Activated T-helper 17 cell treated with anti-CD3 and anti-CD28 coated beads, Interleukin-2, amount 50 U/mL, for 72 hours (primary cell): Measurements from ENCODE around the gene HSPA1L. TPM values are rescaled to one million over a fixed set of nuclear protein-coding genes. Genes with fewer than 3 reads are reported as not detected.
"Not testable (repeated sequence)": the region's sequence is repeated elsewhere in the genome, so short reads cannot be mapped to it uniquely, and the experiment has no call there.

ENCODE experiments used
- ATAC-seq: fragments of 150-1000 bp; cut with Tn5 transposase; replicated peaks from 2 replicates; pipeline ENCODE4 v1.10.0; 2021; ENCODE audit warnings: mild to moderate bottlenecking, moderate library complexity
- H3K27ac Mint-ChIP-seq: one replicate; pipeline ENCODE4 v1.8.0; 2022; ENCODE audit warnings: mixed read lengths
- H3K27me3 Mint-ChIP-seq: one replicate; pipeline ENCODE4 v1.8.0; 2022; ENCODE audit warnings: mixed read lengths
- H3K36me3 Mint-ChIP-seq: one replicate; pipeline ENCODE4 v1.8.0; 2022; ENCODE audit warnings: low read depth, mild to moderate bottlenecking, mixed read lengths
- H3K4me1 Mint-ChIP-seq: one replicate; pipeline ENCODE4 v1.8.0; 2022; ENCODE audit warnings: mixed read lengths
- H3K4me3 Mint-ChIP-seq: one replicate; pipeline ENCODE4 v1.8.0; 2022; ENCODE audit warnings: mild to moderate bottlenecking, mixed read lengths
- H3K9me3 Mint-ChIP-seq: one replicate; pipeline ENCODE4 v1.8.0; 2022; ENCODE audit warnings: mixed read lengths
- total RNA-seq, 2 donors: library from RNA; stranded (reverse); gene quantifications; one replicate each; pipeline ENCODE4 v1.2.3, GENCODE V29; 2022

Gene HSPA1L
- total RNA-seq, 2 donors from 2014 or later, result 2.7 to 2.9 TPM

DNA sequence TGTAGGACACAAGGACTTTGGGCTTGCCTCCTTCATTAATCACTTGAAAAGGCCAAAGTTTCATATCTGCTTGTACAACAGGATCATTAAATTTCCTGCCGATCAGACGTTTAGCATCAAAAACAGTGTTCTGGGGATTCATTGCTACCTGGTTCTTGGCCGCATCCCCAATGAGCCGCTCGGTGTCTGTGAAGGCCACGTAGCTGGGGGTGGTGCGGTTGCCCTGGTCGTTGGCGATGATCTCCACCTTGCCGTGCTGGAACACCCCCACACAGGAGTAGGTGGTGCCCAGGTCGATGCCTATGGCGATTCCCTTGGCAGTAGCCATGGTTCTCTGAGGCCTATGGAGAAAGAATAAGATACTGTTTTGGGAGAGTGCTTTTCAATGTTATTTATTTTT is 3.4 kb downstream of the HSPA1L start:
- Mint-ChIP-seq H3K27ac (peak overlapping the region; percentile 99), H3K4me3 (peak overlapping the region; percentile 92), H3K27me3 (no peaks in the 10 kb centered on the region), H3K9me3 (no peaks in the 10 kb centered on the region), H3K4me1 (peaks cover 13% of the 10 kb centered on the region), H3K36me3 (peaks cover 31% of the 10 kb centered on the region)
- no peak for ATAC-seq

DNA sequence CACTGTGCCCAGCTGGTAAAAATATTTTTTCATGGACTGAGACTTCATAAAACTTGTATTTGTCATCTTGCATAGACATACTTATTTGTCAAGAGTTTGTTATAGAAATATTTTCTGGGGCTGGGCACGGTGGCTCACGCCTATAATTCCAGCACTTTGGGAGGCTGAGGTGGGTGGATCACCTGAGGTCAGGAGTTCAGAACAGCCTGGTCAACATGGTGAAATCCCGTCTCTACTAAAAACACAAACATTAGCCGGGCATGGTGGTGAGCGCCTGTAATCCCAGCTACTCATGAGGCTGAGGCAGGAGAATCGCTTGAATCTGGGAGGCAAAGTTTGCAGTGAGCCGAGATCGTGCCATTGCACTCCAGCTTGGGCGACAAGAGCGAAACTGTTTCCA is 6.5 kb downstream of the HSPA1L start:
- peaks cover 13% of the 10 kb centered on the region for H3K4me1 Mint-ChIP-seq
- peaks cover 51% of the 10 kb centered on the region for H3K36me3 Mint-ChIP-seq
- not testable (repeated sequence) for H3K4me3 Mint-ChIP-seq, H3K27ac Mint-ChIP-seq, H3K27me3 Mint-ChIP-seq, ATAC-seq, H3K9me3 Mint-ChIP-seq

DNA sequence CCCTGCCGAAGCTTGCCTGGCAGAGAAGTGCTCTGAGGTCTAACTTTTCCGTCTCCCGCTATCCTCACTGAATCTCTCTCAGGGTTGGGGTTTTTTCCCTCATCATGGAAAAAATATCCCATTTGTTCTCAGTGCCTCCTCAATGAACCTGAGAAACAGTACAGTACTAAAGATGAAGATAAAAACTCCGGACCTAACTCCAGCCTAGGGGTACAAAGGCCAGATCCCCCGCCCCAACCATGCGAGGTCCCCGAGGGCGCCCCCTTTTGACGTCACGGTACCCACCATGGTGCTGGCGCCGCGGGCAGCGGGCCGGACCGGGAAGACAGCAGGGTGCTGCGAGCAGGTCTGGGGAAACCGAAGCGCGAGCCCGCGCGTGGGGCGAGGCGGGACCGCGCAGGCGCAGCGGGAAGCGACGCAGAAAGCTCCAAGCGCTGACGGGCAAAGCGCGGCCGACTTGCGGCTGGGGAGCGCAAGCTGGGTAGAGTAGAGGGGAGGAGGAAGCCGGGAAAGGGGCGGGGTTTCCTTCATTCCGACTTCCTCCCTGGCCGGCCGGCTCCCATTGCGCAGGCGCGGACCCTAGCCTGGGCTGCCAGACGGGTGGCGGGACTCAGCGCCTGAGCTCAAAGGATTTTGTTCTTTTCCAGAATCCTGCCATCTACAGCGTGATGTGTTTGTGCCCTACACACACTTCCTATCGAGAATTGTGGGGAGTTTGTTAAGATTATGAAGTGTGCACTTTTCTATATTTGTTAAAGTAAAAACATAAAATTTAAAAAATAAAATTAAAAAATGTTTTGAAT is 8.4 kb downstream of the HSPA1L start, which contains the start of gene LSM2:
Gene LSM2, minus strand, starts transcription at position 497 of the 803 bp plus-strand sequence. Its CDS starts 209 bp downstream, at position 288.
- Mint-ChIP-seq H3K9me3 (no peaks in the 10 kb centered on the region), H3K4me3 (peak within 1 kb of the TSS; percentile 92), H3K36me3 (peaks cover 55% of the 10 kb centered on the region), H3K4me1 (peaks cover 3% of the 10 kb centered on the region), H3K27ac (peak within 1 kb of the TSS; percentile 91), H3K27me3 (no peaks in the 10 kb centered on the region)
- ATAC-seq, result peak; percentile 99

DNA sequence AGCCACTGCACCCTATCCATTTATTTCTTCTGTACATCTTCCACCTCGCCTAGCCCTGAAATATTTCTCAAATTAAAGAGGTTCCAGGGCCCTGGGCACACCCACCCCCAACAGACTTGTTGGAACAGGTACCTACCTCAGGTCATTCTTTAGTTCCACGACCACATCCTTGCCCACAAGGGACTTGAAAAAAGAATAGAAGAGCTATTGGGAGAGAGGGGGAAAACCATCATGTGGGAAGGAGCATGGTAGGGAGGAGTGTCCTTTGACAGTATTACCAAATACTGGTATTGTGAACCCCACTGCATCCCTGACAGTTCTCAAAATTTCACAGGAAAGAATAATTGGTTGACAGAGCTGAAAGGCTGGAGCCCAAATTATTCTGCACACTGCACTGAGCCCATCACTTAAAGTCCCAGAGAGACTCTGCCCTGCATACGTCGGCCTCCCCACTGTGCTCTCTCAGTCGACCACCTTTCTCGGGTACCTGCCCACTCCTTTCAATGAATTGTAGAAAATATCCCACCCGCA is 9.1 kb downstream of the HSPA1L start:
- Mint-ChIP-seq H3K36me3 (peaks cover 62% of the 10 kb centered on the region), H3K4me1 (peaks cover 3% of the 10 kb centered on the region), H3K4me3 (peak overlapping the region; percentile 92), H3K27me3 (no peaks in the 10 kb centered on the region), H3K9me3 (no peaks in the 10 kb centered on the region), H3K27ac (peak overlapping the region; percentile 91)
- peak; percentile 15 for ATAC-seq

DNA sequence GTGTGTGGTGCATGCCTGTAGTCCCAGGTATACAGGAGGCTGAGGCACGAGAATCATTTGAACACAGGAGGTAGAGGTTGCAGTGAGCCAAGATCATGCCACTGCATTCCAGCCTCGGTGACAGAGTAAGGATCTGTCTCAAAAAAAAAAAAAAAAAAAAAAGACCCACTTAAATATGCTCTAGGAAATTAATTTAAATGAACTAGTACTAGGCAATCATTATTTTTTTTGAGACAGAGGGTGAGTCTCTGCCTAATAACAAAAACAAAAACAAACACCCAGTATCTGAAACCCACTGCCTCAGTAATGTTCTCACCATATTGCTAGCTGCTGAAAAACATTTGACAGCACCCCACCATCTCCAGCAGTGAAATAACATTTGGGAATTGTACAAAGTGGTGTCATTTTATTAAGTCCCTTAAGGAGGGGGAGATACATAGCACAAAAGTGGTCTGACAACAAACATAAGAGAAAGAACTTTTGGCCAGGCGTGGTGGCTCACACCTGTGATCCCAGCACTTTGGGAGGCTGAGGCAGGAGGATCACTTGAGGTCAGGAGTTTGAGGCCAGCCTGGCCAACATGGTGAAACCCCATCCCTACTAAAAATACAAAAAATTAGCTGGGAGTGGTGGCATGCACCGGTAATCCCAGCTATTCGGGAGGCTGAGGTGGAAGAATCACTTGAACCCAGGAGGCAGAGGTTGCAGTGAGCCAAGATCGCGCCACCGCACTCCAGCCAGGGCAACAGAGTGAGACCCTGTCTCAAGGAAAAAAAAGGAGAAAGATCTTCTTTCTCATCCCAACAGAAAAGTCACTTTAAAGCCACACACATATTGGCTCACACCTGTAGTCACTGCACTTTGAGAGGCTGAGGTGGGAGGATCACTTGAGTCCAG is 13.8 kb downstream of the HSPA1L start:
- ATAC-seq, H3K27me3 Mint-ChIP-seq, H3K4me1 Mint-ChIP-seq, H3K9me3 Mint-ChIP-seq, H3K4me3 Mint-ChIP-seq, H3K27ac Mint-ChIP-seq: not testable (repeated sequence)
- peaks cover 88% of the 10 kb centered on the region for H3K36me3 Mint-ChIP-seq

DNA sequence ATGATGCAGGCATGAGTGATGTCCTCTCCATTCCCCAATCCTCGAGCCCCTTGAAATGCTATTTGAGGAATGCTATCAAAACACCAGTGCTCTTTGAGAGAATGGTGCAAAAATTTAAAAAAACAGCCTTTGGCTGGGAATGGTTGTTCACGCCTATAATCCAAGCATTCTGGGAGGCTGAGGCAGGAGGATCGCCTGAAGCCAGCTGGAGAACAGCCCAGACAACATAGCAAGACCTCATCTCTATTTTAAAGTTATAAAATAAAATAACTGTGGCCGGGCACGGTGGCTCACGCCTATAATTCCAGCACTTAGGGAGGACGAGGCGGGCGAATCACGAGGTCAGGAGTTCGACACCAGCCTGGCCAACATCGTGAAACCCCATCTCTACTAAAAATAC is 15.3 kb downstream of the HSPA1L start:
- H3K27ac Mint-ChIP-seq, result no peak overlapping the region
- peaks cover 82% of the 10 kb centered on the region for H3K36me3 Mint-ChIP-seq
- no peak for ATAC-seq
- H3K4me1 Mint-ChIP-seq, result peaks cover 9% of the 10 kb centered on the region
- no peak overlapping the region for H3K4me3 Mint-ChIP-seq
- no peaks in the 10 kb centered on the region for H3K27me3 Mint-ChIP-seq
- no peaks in the 10 kb centered on the region for H3K9me3 Mint-ChIP-seq

DNA sequence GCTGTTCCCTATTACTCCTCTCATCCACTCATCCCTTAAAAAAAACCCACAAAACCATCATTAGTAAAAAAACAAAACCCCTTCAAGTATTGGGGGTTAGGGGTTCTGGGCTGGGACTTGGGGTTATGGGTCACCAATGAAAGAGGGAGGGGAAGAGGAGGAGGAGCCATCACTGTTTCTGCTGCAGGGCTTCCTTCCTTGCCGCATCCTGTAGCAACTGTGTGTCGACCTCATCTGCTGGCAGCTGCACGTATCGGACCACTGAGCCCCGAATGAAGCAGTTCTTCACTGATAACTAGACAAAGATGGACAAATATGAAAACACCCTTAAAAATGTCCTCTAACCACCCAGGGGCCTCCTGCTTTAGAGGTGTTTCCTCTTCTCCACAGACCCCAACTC is 17.5 kb downstream of the HSPA1L start:
- no peaks in the 10 kb centered on the region for H3K9me3 Mint-ChIP-seq
- H3K4me3 Mint-ChIP-seq, result peak overlapping the region; percentile 72
- peaks cover 76% of the 10 kb centered on the region for H3K36me3 Mint-ChIP-seq
- no peaks in the 10 kb centered on the region for H3K27me3 Mint-ChIP-seq
- peaks cover 20% of the 10 kb centered on the region for H3K4me1 Mint-ChIP-seq
- no peak for ATAC-seq
- peak overlapping the region; percentile 71 for H3K27ac Mint-ChIP-seq

DNA sequence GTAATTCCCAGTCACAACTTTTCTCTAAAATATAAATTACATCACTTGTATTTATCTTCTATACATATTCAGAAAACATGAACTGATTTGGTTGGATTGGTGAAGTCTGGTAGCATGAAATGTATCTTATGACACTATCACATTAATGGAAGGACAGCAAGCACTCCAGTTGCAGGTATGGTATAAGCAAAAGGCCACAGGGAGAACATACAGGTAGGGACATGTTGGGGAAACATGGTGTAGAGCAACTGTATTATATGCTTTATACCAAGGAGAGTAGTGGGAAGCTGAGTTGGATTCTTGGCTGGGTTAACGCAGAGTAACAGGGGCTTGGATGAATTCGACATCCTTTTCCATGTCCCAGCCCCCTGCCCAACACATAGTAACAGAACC is 18.1 kb downstream of the HSPA1L start:
- Mint-ChIP-seq H3K27me3 (no peaks in the 10 kb centered on the region), H3K36me3 (peaks cover 76% of the 10 kb centered on the region), H3K27ac (peak overlapping the region; percentile 71), H3K9me3 (no peaks in the 10 kb centered on the region), H3K4me1 (peaks cover 20% of the 10 kb centered on the region), H3K4me3 (peak overlapping the region; percentile 72)
- no peak for ATAC-seq

DNA sequence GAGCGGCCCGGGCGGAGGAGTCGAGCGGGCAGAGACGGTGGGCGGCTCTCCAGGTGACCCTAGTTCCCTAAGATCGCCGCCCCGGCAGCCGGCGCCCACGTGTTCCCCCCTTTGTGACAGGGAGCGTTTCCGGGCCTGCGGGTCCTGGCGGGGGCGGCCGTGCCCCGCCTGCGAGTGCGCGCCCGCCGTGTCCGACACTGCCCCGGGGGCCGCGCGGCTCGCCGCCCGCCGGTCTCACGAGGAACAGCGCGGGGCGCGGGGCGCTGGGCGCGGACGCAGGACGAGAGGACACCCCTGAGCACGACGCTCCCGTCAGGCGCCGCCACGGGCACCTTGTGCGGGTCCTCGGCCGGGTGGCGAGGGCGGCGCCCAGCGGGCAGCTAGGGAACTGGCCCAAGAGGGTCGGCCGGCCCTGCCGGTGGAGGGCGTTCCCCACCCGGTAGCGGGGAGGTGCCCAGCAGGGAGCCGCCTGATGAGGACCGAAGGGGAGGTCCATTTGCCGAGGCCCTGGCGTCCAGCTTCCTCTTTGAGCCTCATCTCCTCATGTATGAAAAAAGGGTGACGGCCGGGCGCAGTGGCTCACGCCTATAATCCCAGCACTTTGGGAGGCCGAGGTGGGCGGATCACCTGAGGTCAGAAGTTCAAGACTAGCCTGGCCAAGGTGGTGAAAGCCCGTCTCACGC is 19.3 kb downstream of the HSPA1L start, which contains the start of gene VARS1:
Gene VARS1, minus strand, starts transcription at position 137 of the 683 bp plus-strand sequence. CDS start 535 bp downstream, outside the sequence.
- H3K27me3 Mint-ChIP-seq, result no peaks in the 10 kb centered on the region
- peak within 1 kb of the TSS; percentile 72 for H3K4me3 Mint-ChIP-seq
- ATAC-seq, result peak; percentile 92
- H3K27ac Mint-ChIP-seq, result peak within 1 kb of the TSS; percentile 99
- H3K9me3 Mint-ChIP-seq, result no peaks in the 10 kb centered on the region
- peaks cover 77% of the 10 kb centered on the region for H3K36me3 Mint-ChIP-seq
- peaks cover 26% of the 10 kb centered on the region for H3K4me1 Mint-ChIP-seq

DNA sequence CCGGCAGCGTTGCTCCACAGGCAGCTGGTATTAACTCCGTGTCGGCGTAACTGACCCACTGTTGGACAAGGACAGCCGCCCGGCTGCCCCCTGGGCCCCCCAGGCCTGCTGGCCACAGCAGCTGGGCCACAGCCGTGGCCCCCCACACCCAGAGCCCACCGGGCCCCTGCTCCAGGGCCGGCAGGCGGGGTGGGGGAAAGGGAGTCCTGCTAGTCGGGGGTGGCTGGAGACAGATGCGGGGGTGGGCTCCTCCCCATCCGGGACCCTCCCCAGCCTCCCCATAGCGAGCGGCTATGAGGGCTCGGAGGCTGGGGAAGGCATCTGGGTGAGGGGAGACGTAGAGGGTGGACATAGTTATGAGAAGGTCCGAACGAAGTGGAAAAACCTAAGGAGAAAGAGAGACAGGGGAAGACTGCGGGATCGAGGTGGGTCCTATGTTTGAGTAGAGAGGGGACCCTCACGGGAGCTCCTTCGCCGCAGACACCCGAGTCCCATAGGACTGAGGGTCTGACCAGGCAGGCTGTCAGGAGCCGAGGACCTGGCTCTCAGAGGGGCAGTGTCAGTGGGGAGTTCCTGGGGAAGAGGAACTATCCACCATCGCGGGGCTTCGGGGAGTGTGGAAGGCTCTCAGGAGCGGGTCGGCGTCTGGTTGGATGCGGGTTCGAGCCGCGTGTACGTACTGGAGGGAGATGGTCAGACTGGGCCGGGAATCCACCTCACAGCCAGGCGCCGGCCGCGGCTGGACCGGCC is 20.0 kb downstream of the HSPA1L start:
- no peaks in the 10 kb centered on the region for H3K27me3 Mint-ChIP-seq

DNA sequence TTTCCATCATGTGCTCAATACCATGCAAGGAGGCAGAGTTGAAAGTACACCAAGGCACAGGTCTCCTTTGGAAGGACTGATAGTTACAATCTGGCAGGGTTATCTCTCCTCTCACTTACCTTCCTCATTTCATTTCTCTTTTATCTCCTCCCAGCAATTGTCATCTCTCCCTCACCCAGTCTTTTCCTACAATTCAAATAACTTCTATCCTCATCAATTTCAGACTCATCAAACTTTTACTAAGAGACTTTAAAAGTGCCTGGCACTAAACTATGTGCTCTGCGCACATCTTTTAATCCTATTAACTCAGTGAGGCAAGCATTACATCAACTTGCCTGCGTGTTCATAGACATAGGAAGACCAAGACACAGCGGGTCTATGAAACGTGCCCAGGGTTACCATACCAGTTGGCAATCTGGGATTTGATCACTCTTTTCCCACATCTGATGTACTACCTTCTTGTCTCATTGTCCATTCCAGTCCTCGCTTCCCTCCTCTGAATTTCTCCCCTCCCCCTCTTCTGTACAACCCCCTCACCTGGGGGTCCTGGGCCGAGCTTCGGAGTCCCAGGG is 20.7 kb downstream of the HSPA1L start:
- no peaks in the 10 kb centered on the region for H3K9me3 Mint-ChIP-seq
- H3K4me3 Mint-ChIP-seq, result peak overlapping the region; percentile 72
- peak overlapping the region; percentile 8 for H3K27ac Mint-ChIP-seq
- peaks cover 32% of the 10 kb centered on the region for H3K4me1 Mint-ChIP-seq
- ATAC-seq, result no peak
- peaks cover 77% of the 10 kb centered on the region for H3K36me3 Mint-ChIP-seq
- no peaks in the 10 kb centered on the region for H3K27me3 Mint-ChIP-seq

More for the DNA sequence above, 20.0 kb downstream of the HSPA1L start:
- Mint-ChIP-seq H3K4me1 (peaks cover 30% of the 10 kb centered on the region), H3K9me3 (no peaks in the 10 kb centered on the region), H3K4me3 (peak overlapping the region; percentile 72), H3K27ac (peak overlapping the region; percentile 99), H3K36me3 (peaks cover 77% of the 10 kb centered on the region)
- peak; percentile 10 for ATAC-seq

DNA sequence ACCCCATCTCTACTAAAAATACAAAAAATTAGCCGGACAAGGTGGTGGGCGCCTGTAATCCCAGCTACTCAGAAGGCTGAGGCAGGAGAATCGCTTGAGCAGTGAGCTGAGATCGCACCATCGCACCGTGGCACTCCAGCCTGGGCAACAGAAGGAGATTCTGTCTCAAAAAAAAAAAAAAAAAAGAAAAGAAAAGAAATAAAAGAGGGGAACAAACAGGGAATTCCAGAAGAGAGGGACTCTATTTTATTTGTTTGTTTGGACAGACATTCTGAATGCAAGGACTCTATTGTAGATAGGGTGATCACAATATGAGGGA is 21.2 kb downstream of the HSPA1L start:
- H3K27ac Mint-ChIP-seq, result peak overlapping the region; percentile 29
- not testable (repeated sequence) for H3K9me3 Mint-ChIP-seq, ATAC-seq, H3K27me3 Mint-ChIP-seq
- H3K4me1 Mint-ChIP-seq, result peaks cover 34% of the 10 kb centered on the region
- H3K4me3 Mint-ChIP-seq, result peak overlapping the region; percentile 72
- H3K36me3 Mint-ChIP-seq, result peaks cover 77% of the 10 kb centered on the region

DNA sequence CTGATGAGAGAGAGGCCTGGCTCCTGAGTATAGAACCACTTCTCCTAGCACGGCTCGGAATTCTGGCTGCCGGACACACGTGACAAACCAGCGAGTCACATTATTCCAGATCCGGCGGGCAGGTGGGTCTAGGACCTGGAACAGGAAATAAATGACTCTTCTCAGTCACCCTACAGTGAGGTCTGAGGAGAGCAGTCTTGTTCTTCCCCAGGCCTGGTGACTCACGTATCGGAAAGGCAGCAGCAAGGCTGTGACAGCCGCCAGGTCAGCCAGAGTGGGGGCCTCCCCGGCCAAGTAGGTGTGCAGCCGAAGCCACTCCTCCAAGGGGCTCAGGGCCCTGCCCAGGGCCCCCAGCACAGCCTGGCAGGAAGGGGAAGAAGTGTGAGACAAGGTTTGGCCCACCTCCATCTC is 22.3 kb downstream of the HSPA1L start:
- H3K36me3 Mint-ChIP-seq, result peaks cover 68% of the 10 kb centered on the region
- H3K27me3 Mint-ChIP-seq, result no peaks in the 10 kb centered on the region
- peaks cover 33% of the 10 kb centered on the region for H3K4me1 Mint-ChIP-seq
- peak; percentile 54 for ATAC-seq
- peak overlapping the region; percentile 29 for H3K27ac Mint-ChIP-seq
- no peaks in the 10 kb centered on the region for H3K9me3 Mint-ChIP-seq
- peak overlapping the region; percentile 72 for H3K4me3 Mint-ChIP-seq
